A549 treated with GW870086 at 1 μM for 4 hours (cell line): ENCODE data around the gene RPS6KB1. TPM values are rescaled to one million over a fixed set of nuclear protein-coding genes. Genes with fewer than 3 reads are reported as not detected.

Source experiments
- total RNA-seq: library from RNA; stranded (reverse); fragments of 200-300 nt; extraction: Qiagen RNA extraction; gene quantifications from 5 replicates; pipeline ENCODE4 v1.2.3, GENCODE V29; 2022; ENCODE audit warnings: low read depth

RPS6KB1 gene
- 37.7 to 52.1 TPM (median 41.1 TPM) in 5 replicates for total RNA-seq

DNA sequence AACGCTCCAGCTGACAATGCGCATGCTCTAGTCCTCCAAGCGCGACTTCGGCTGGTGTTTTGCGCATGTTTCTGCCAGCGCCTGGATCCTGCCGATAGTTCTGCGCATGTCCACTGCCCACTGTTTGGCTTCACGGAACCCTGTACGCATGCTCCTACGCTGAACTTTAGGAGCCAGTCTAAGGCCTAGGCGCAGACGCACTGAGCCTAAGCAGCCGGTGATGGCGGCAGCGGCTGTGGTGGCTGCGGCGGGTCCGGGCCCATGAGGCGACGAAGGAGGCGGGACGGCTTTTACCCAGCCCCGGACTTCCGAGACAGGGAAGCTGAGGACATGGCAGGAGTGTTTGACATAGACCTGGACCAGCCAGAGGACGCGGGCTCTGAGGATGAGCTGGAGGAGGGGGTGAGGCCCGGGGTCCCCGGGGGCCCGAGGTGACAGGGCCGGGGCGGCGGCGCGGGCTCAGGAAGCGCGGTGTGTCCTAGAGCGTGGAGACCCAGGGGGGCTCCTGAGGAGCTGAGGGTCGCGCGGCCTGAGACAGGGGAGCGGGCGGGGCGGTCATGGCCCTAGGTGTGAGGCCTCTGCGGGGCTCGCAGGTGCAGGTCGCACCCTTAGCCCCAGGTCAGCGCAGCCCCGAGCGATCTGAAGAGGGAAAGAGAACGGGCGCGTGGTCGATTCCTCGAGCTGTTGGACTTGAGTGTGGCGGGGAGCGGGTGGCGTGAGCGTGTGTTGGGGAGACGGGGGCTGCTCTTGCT is at the start of gene RPS6KB1, which contains the start of gene TUBD1:
TSS of gene RPS6KB1 (plus strand) at position 198 of the 752 bp plus-strand sequence. CDS start at position 262, 64 bp downstream.
TSS of gene TUBD1 (minus strand) at position 20 of the 752 bp plus-strand sequence. CDS start 1,941 bp downstream, outside the sequence.

DNA sequence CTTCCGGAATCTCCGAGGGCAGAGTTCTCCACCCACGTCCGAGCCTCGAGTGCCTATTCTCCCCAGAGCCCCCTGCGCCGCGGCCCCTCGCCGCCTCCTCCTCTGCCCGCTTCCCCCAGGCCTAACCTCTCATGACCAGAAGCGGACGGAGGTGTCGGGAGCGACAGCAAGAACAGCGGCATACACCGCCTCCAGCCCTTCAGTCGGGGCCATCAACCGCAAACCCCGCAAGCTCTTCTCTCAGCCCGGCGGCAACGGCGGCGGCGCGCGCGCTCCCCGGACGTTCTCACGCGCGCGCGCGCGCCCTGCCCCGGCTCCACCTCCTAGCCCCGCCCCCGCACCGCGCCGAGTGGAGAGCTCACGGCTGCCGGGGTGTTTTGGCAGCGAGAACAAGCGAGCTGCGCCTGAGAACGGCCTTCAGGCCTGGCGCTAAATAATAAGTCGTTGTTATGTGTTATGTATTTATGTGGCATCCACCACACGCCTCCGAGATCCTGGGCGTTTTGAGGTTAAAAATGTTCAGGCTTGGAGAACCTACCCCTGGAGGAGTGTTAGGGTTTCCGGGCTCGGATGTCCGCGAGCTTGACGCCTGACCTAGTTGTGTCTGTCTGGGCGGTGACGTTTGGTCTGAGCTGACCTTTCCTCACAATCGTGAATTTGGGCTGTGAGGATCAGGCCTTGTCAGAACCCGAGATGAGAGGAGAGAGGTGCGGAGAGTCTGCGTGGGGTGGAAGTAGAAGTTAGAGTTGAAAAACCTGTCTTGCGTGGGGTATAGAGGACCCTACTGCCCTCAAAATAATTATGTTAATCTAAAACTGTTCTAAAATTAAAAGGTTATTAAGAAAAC is 71.8 kb downstream of the RPS6KB1 start, which contains the start of gene RNFT1:
TSS of gene RNFT1 (minus strand) at position 259 of the 847 bp plus-strand sequence. CDS start at position 182, 77 bp downstream.

Other genes with a start within 250 kb of the RPS6KB1 start
- 96.7 to 125 TPM (median 103 TPM) in 5 replicates for gene PTRH2, start 185.7 kb upstream of the RPS6KB1 start, total RNA-seq
- gene VMP1, start 185.5 kb upstream of the RPS6KB1 start, total RNA-seq, result 126 to 208 TPM (median 160 TPM) in 5 replicates
- 8.4 to 11.7 TPM (median 11.0 TPM) in 5 replicates for gene TUBD1, start 178 bp upstream of the RPS6KB1 start, total RNA-seq
- gene RNFT1, start 71.6 kb downstream of the RPS6KB1 start, total RNA-seq, result 10.8 to 14.8 TPM (median 12.2 TPM) in 5 replicates
- 13.4 to 18.1 TPM (median 17.9 TPM) in 5 replicates for gene HEATR6, start 185.8 kb downstream of the RPS6KB1 start, total RNA-seq